Measurements from ENCODE around the gene NPR1.
"Not testable (repeated sequence)": the region's sequence is repeated elsewhere in the genome, so short reads cannot be mapped to it uniquely, and the experiment has no call there.

DNA sequence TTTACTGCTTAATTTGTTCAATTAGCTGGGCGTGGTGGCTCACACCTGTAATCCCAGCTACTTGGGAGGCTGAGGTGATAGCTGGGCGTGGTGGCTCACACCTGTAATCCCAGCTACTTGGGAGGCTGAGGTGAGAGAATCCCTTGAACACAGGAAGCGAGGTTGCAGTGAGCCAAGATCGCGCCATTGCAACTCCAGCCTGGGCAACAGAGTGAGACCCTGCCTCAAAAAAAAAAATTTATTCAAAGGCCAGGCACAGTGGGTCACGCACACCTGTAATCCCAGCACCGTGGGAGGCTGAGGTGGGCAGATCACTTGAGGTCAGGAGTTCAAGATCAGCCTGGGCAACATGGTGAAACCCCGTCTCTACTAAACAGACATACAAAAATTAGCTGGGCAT is 9.8 kb upstream of the NPR1 start:
- TF ChIP-seq, protein P1, sequence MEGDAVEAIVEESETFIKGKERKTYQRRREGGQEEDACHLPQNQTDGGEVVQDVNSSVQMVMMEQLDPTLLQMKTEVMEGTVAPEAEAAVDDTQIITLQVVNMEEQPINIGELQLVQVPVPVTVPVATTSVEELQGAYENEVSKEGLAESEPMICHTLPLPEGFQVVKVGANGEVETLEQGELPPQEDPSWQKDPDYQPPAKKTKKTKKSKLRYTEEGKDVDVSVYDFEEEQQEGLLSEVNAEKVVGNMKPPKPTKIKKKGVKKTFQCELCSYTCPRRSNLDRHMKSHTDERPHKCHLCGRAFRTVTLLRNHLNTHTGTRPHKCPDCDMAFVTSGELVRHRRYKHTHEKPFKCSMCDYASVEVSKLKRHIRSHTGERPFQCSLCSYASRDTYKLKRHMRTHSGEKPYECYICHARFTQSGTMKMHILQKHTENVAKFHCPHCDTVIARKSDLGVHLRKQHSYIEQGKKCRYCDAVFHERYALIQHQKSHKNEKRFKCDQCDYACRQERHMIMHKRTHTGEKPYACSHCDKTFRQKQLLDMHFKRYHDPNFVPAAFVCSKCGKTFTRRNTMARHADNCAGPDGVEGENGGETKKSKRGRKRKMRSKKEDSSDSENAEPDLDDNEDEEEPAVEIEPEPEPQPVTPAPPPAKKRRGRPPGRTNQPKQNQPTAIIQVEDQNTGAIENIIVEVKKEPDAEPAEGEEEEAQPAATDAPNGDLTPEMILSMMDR (IDR thresholded peaks at IDR 0.05; ENCODE audit: low read depth, low read length, poor library complexity, severe bottlenecking) = not testable (repeated sequence)
- TF ChIP-seq EZH2phosphoT487 (IDR thresholded peaks at IDR 0.05; ENCODE audit: borderline replicate concordance, low read length) = not testable (repeated sequence)
